A673 (cell line): ENCODE measurements around the gene GNG12. TPM values are rescaled to one million over a fixed set of nuclear protein-coding genes. Genes with fewer than 3 reads are reported as not detected.
A peak's percentile ranks its signal among the peaks of the same experiment; 100 is the strongest.

Experiments
- BruUV-seq: library from RNA; stranded (reverse); fragments of 400-500 nt; replicated peaks from 2 replicates; lab custom pipeline; 2021; lab: Mats Ljungman, UMichigan
- CTCF ChIA-PET: fragments of 300-600 bp; sonication (Branson Sonifier 250); formaldehyde crosslinking; loops from one replicate; lab custom pipeline; 2022; ENCODE audit warnings: antibody characterized with exemption; lab: Charles Lee
- POLR2A ChIA-PET: fragments of 300-600 bp; sonication (Branson Sonifier 250); formaldehyde crosslinking; loops from one replicate; lab custom pipeline; 2022; ENCODE audit warnings: antibody characterized with exemption; ENCODE audit not compliant: low non-redundant PET; lab: Charles Lee
- DNase-seq: peaks from one replicate; pipeline ENCODE4 v3.0.0-alpha.2; 2015; ENCODE audit warnings: low spot score
- H3K27ac ChIP-seq: fragments of 200-600 bp; sonication (generic); 2 replicates; pipeline ENCODE4 v1.5.1; 2016; ENCODE audit warnings: mixed run types, low read depth, mild to moderate bottlenecking, mixed read lengths, antibody characterized with exemption, low read length; ENCODE audit not compliant: poor library complexity, severe bottlenecking
- H3K27me3 ChIP-seq: fragments of 200-600 bp; sonication (generic); replicated peaks from 2 replicates; pipeline ENCODE4 v1.6.1; 2017; ENCODE audit warnings: mixed run types, low read depth, mild to moderate bottlenecking, mixed read lengths, antibody characterized with exemption, low read length; ENCODE audit not compliant: insufficient read depth, poor library complexity
- H3K36me3 ChIP-seq: fragments of 200-600 bp; sonication (generic); 2 replicates; pipeline ENCODE4 v1.6.1; 2016; ENCODE audit warnings: mixed run types, mild to moderate bottlenecking, mixed read lengths, antibody characterized with exemption, low read length; ENCODE audit not compliant: insufficient read depth, poor library complexity, severe bottlenecking
- H3K4me1 ChIP-seq: fragments of 200-600 bp; sonication (generic); 2 replicates; pipeline ENCODE4 v1.6.1; 2017; ENCODE audit warnings: mixed run types, mild to moderate bottlenecking, mixed read lengths, antibody characterized with exemption, low read length; ENCODE audit not compliant: insufficient read depth, poor library complexity, severe bottlenecking
- H3K4me3 ChIP-seq: fragments of 200-600 bp; sonication (generic); 2 replicates; pipeline ENCODE4 v1.5.1; 2016; ENCODE audit warnings: low read depth, mixed run types, mild to moderate bottlenecking, mixed read lengths, low read length; ENCODE audit not compliant: poor library complexity, severe bottlenecking
- H3K9me3 ChIP-seq: fragments of 200-600 bp; sonication (generic); 2 replicates; pipeline ENCODE4 v1.6.1; 2016; ENCODE audit warnings: mixed run types, low read depth, mild to moderate bottlenecking, mixed read lengths, antibody characterized with exemption, low read length; ENCODE audit not compliant: poor library complexity, severe bottlenecking
- CTCF ChIP-seq: fragments of 300-800, 200-600 bp; sonication (generic); conservative IDR thresholded peaks from 2 replicates; pipeline ENCODE4 v1.5.1; 2017; ENCODE audit warnings: low read depth, mild to moderate bottlenecking, antibody characterized with exemption, low read length, moderate library complexity, mixed read lengths
- EZH2 ChIP-seq: fragments of 200-600 bp; sonication (generic); IDR thresholded peaks from 2 replicates; pipeline ENCODE4 v1.6.1; 2017; ENCODE audit warnings: borderline replicate concordance, low read depth, mild to moderate bottlenecking, mixed read lengths, antibody characterized with exemption, low read length; ENCODE audit not compliant: poor library complexity, severe bottlenecking
- intact Hi-C: fragments of 100-400 bp; cut with micrococcal nuclease; formaldehyde crosslinking; loops from one replicate; pipeline ENCODE4 v1.10.0; 2022; ENCODE audit not compliant: unreplicated experiment
- total RNA-seq: library from RNA; stranded (reverse); gene quantifications from 2 replicates; pipeline ENCODE4 v1.2.3, GENCODE V29; 2021

Gene GNG12
- total RNA-seq, 1 experiment from 2014 or later = 54.8 TPM

GRCh38 chr1:67724928-67725560 is 108.2 kb downstream of the GNG12 start:
- H3K9me3 ChIP-seq = no peaks in the 10 kb centered on the region
- intact Hi-C loops = no loop called here
- no peak for TF ChIP-seq EZH2
- no peak for TF ChIP-seq CTCF
- peaks cover 23% of the 10 kb centered on the region for H3K4me1 ChIP-seq
- no peaks in the 10 kb centered on the region for H3K27me3 ChIP-seq
- ChIA-PET CTCF (no interaction called here), POLR2A (interaction anchor here (0.6 kb wide), 1 partner anchor 48 kb away, joined by 3 read pairs; no protein-coding TSS in a partner anchor)
- peak; percentile 64 for DNase-seq
- BruUV-seq = no TSS peak
- H3K27ac ChIP-seq = no peak overlapping the region
- H3K4me3 ChIP-seq = no peak overlapping the region
- H3K36me3 ChIP-seq = no peaks in the 10 kb centered on the region

- H3K36me3 ChIP-seq = no peaks in the 10 kb centered on the region
- H3K9me3 ChIP-seq = no peaks in the 10 kb centered on the region
- H3K27ac ChIP-seq = no peak overlapping the region
- H3K4me1 ChIP-seq = peaks cover 27% of the 10 kb centered on the region
- intact Hi-C loops = no loop called here
- H3K27me3 ChIP-seq = no peaks in the 10 kb centered on the region
- POLR2A ChIA-PET = interaction anchor here (0.6 kb wide), 1 partner anchor 11 kb away, joined by 3 read pairs; no protein-coding TSS in a partner anchor
- CTCF ChIA-PET = no interaction called here
- no peak for TF ChIP-seq EZH2
- no peak for TF ChIP-seq CTCF
- DNase-seq = no peak
- BruUV-seq = no TSS peak
- no peak overlapping the region for H3K4me3 ChIP-seq
Measured at GRCh38 chr1:67723620-67724019, 109.6 kb downstream of the GNG12 start.

GRCh38 chr1:67723126-67723525 is 110.1 kb downstream of the GNG12 start:
- Histone ChIP-seq H3K4me1 (peaks cover 27% of the 10 kb centered on the region), H3K27me3 (no peaks in the 10 kb centered on the region), H3K36me3 (no peaks in the 10 kb centered on the region), H3K9me3 (no peaks in the 10 kb centered on the region), H3K27ac (no peak overlapping the region), H3K4me3 (no peak overlapping the region)
- BruUV-seq = no TSS peak
- CTCF ChIA-PET = no interaction called here
- no peak for DNase-seq
- POLR2A ChIA-PET = interaction anchor here (0.6 kb wide), 1 partner anchor 11 kb away, joined by 3 read pairs; no protein-coding TSS in a partner anchor
- TF ChIP-seq CTCF (no peak), EZH2 (no peak)
- intact Hi-C loops = no loop called here
